ENCODE measurements around the gene RHBDD2. TPM values are rescaled to one million over a fixed set of nuclear protein-coding genes. Genes with fewer than 3 reads are reported as not detected.
A peak's percentile ranks its signal among the peaks of the same experiment; 100 is the strongest.
"Not testable (repeated sequence)": the region's sequence is repeated elsewhere in the genome, so short reads cannot be mapped to it uniquely, and the experiment has no call there.

The RHBDD2 gene
- total RNA-seq, 1 experiment from 2014 or later = 79.3 TPM

DNA sequence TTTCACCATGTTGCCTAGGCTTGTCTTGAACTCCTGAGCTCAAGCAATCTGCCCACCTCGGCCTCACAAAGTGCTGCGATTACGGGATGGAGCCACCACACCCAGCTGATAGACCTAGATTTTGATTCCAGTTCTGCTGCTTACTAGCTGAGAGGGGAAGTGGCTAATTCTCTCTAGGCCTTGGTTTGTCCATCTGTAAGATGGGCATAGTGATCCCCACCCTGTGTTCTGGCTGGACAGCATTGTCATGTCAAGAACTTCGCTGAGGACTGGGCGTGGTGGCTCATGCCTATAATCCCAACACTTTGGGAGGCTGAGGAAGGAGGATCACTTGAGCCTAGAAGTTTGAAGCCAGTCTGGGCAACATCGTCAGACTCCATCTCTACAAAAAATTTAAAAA lies 47.9 kb upstream of the RHBDD2 start:
- H3K27me3 ChIP-seq (ENCODE audit: control insufficient read depth, insufficient read depth, low read length) = no peaks in the 10 kb centered on the region
- no peak overlapping the region for H3K27ac ChIP-seq (ENCODE audit: low read length)
- H3K9me3 ChIP-seq (ENCODE audit: control insufficient read depth, insufficient read depth, low read depth, low read length) = no peaks in the 10 kb centered on the region
- ATAC-seq (no peak), DNase-seq (ENCODE audit: low read depth, low spot score) (no peak)
- ChIA-PET CTCF (no interaction called here), POLR2A (interaction anchor here (0.6 kb wide), 1 partner anchor 30 kb away, joined by 5 read pairs; no protein-coding TSS in a partner anchor)
- TF ChIP-seq SIN3A (IDR thresholded peaks at IDR 0.05; ENCODE audit: borderline replicate concordance, insufficient read depth, low read depth, low read length) (no peak), TCF7L2 (IDR thresholded peaks at IDR 0.05; ENCODE audit: low read depth, low read length) (no peak), POLR2AphosphoS5 (IDR thresholded peaks at IDR 0.05; ENCODE audit: low read depth, low read length) (no peak)
- TF ChIP-seq, protein P1, sequence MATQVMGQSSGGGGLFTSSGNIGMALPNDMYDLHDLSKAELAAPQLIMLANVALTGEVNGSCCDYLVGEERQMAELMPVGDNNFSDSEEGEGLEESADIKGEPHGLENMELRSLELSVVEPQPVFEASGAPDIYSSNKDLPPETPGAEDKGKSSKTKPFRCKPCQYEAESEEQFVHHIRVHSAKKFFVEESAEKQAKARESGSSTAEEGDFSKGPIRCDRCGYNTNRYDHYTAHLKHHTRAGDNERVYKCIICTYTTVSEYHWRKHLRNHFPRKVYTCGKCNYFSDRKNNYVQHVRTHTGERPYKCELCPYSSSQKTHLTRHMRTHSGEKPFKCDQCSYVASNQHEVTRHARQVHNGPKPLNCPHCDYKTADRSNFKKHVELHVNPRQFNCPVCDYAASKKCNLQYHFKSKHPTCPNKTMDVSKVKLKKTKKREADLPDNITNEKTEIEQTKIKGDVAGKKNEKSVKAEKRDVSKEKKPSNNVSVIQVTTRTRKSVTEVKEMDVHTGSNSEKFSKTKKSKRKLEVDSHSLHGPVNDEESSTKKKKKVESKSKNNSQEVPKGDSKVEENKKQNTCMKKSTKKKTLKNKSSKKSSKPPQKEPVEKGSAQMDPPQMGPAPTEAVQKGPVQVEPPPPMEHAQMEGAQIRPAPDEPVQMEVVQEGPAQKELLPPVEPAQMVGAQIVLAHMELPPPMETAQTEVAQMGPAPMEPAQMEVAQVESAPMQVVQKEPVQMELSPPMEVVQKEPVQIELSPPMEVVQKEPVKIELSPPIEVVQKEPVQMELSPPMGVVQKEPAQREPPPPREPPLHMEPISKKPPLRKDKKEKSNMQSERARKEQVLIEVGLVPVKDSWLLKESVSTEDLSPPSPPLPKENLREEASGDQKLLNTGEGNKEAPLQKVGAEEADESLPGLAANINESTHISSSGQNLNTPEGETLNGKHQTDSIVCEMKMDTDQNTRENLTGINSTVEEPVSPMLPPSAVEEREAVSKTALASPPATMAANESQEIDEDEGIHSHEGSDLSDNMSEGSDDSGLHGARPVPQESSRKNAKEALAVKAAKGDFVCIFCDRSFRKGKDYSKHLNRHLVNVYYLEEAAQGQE (IDR thresholded peaks at IDR 0.05; ENCODE audit: insufficient read depth in 1 of 2, low read depth in 2 of 2, low read length in 1 of 2) = no peak
- TF ChIP-seq, protein P2, sequence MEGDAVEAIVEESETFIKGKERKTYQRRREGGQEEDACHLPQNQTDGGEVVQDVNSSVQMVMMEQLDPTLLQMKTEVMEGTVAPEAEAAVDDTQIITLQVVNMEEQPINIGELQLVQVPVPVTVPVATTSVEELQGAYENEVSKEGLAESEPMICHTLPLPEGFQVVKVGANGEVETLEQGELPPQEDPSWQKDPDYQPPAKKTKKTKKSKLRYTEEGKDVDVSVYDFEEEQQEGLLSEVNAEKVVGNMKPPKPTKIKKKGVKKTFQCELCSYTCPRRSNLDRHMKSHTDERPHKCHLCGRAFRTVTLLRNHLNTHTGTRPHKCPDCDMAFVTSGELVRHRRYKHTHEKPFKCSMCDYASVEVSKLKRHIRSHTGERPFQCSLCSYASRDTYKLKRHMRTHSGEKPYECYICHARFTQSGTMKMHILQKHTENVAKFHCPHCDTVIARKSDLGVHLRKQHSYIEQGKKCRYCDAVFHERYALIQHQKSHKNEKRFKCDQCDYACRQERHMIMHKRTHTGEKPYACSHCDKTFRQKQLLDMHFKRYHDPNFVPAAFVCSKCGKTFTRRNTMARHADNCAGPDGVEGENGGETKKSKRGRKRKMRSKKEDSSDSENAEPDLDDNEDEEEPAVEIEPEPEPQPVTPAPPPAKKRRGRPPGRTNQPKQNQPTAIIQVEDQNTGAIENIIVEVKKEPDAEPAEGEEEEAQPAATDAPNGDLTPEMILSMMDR (IDR thresholded peaks at IDR 0.05) = no peak
- intact Hi-C loops (cut with micrococcal nuclease; ENCODE audit: unreplicated experiment) = no loop called here
- H3K4me1 ChIP-seq (ENCODE audit: control insufficient read depth, insufficient read depth, low read length) = no peaks in the 10 kb centered on the region
- no TSS peak for BruUV-seq (replicated peaks)
- no peaks in the 10 kb centered on the region for H3K36me3 ChIP-seq (ENCODE audit: control insufficient read depth, insufficient read depth, low read length)
- in situ Hi-C loops (cut with HindIII; ENCODE audit: low pct_unique_long_range_greater_than_20kb, low sequenced_read_pairs) = no loop called here
- H3K4me3 ChIP-seq (ENCODE audit: low read depth in 2 of 2, low read length in 2 of 2) = no peak overlapping the region

DNA sequence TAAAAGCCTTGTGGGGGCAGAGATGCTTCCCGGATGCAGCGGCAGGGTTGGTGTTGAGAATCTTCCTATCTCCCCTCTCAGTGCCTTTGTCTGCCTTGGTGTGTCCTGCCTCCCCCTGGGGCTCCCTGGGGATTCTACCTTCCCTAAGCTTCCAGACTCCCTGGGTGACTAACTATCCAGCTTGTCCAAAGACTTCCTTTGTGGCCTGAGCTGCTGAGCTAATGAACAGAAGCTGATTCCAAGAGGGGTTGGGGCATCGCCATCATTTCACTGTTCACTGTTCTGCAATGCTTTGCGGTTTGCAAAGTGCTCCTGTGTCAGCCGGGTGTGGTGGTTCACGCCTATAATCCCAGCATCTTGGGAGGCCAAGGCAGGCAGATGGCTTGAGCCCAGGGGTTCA lies 45.2 kb upstream of the RHBDD2 start:
- in situ Hi-C loops (cut with HindIII; ENCODE audit: low pct_unique_long_range_greater_than_20kb, low sequenced_read_pairs); intact Hi-C loops (cut with micrococcal nuclease; ENCODE audit: unreplicated experiment); H3K9me3 ChIP-seq (ENCODE audit: control insufficient read depth, insufficient read depth, low read depth, low read length); POLR2A ChIA-PET; H3K27me3 ChIP-seq (ENCODE audit: control insufficient read depth, insufficient read depth, low read length); H3K4me3 ChIP-seq (ENCODE audit: low read depth in 2 of 2, low read length in 2 of 2); DNase-seq (ENCODE audit: low read depth, low spot score); BruUV-seq (replicated peaks); H3K27ac ChIP-seq (ENCODE audit: low read length); H3K4me1 ChIP-seq (ENCODE audit: control insufficient read depth, insufficient read depth, low read length); CTCF ChIA-PET; H3K36me3 ChIP-seq (ENCODE audit: control insufficient read depth, insufficient read depth, low read length): not testable (repeated sequence)
- peak; percentile 55; the same call in 1 of the 2 replicates for ATAC-seq

DNA sequence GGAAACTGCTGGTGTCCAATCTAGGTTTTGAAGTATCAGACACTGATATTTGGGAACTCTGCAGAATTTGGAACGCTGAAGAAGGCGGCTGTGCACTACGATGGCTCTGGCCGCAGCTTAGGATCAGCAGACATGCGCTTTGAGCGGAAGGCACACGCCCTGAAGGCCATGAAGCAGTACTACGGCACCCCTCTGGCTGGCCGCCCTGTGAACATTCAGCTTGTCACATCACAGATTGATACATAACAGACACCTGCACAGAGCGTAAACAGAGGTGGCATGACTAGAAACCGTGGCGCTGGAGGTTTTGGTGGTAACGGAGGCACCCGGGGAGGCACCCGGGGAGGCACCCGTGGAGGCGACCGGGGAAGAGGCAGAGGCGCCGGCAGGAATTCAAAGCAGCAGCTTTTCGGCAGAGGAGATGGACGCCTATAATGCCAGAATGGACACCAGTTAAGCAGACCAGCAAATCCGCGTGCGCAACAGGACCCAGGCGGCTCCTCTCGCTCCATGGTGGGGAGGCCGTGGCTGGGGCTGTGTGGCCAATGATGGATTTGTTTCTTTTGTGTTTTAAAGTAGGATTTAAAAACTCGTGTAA lies 43.0 kb upstream of the RHBDD2 start:
- CTCF ChIA-PET = no interaction called here
- intact Hi-C loops (cut with micrococcal nuclease; ENCODE audit: unreplicated experiment) = no loop called here

More for the DNA sequence above, 43.0 kb upstream of the RHBDD2 start:
- H3K4me1 ChIP-seq (ENCODE audit: control insufficient read depth, insufficient read depth, low read length) = no peaks in the 10 kb centered on the region
- TF ChIP-seq SIN3A (IDR thresholded peaks at IDR 0.05; ENCODE audit: borderline replicate concordance, insufficient read depth, low read depth, low read length) (no peak), TCF7L2 (IDR thresholded peaks at IDR 0.05; ENCODE audit: low read depth, low read length) (no peak), POLR2AphosphoS5 (IDR thresholded peaks at IDR 0.05; ENCODE audit: low read depth, low read length) (no peak)
- TF ChIP-seq, protein P1 (IDR thresholded peaks at IDR 0.05; ENCODE audit: insufficient read depth in 1 of 2, low read depth in 2 of 2, low read length in 1 of 2) = no peak
- no peaks in the 10 kb centered on the region for H3K36me3 ChIP-seq (ENCODE audit: control insufficient read depth, insufficient read depth, low read length)
- POLR2A ChIA-PET = no interaction called here
- no TSS peak for BruUV-seq (replicated peaks)
- no peak overlapping the region for H3K4me3 ChIP-seq (ENCODE audit: low read depth in 2 of 2, low read length in 2 of 2)
- H3K9me3 ChIP-seq (ENCODE audit: control insufficient read depth, insufficient read depth, low read depth, low read length) = no peaks in the 10 kb centered on the region
- DNase-seq (ENCODE audit: low read depth, low spot score) = no peak
- no peak overlapping the region for H3K27ac ChIP-seq (ENCODE audit: low read length)
- no peaks in the 10 kb centered on the region for H3K27me3 ChIP-seq (ENCODE audit: control insufficient read depth, insufficient read depth, low read length)
- ATAC-seq = no peak
- in situ Hi-C loops (cut with HindIII; ENCODE audit: low pct_unique_long_range_greater_than_20kb, low sequenced_read_pairs) = no loop called here
